ENCODE data around the gene PIP5K1B.

- TF ChIP-seq EZH2 (IDR thresholded peaks at IDR 0.05; ENCODE audit: insufficient read depth, low read length) (no peak), CTCF (IDR thresholded peaks at IDR 0.05; ENCODE audit: insufficient read depth, low read depth, low read length) (no peak)
Measured at GRCh38 chr9:68981789-68982188, 276.7 kb downstream of the PIP5K1B start.

All from astrocyte (in vitro differentiated cells and primary cell).